ENCODE data around the gene IL19. TPM values are rescaled to one million over a fixed set of nuclear protein-coding genes. Genes with fewer than 3 reads are reported as not detected.

Gene IL19
- total and polyA plus RNA-seq, 4 donors, result not detected

DNA sequence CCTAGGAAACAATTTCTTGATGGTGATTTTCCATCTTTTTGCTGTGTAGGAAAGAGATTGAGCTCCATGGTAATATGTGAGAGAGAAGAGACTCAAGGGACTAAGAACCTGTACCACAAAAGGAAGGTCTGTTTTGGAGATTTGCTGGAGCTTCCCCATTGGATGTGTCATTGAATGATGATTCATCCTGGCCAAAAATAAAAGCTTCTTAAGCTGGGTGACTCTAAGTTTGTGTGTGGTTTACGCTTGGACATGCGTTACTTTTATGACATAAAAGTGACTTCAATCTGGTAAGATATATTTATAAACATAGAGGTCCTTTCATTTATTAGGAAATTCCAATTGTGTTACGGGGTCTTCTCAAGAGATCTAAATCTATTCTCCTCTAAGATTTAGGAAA lies 17.4 kb upstream of the IL19 start:
- H3K4me1 ChIP-seq (ENCODE audit: control insufficient read depth in 4 of 4, insufficient read depth in 4 of 4, low read length in 3 of 4), result no peaks in the 10 kb centered on the region
- H3K27me3 ChIP-seq (ENCODE audit: control insufficient read depth in 4 of 4, insufficient read depth in 4 of 4, low read length in 3 of 4), result no peaks in the 10 kb centered on the region
- TF ChIP-seq FOXA1 (IDR thresholded peaks at IDR 0.05) (no peak), TAF1 (conservative IDR thresholded peaks at IDR 0.05) (no peak), YY1 (IDR thresholded peaks at IDR 0.05) (no peak), HNF4A (conservative IDR thresholded peaks at IDR 0.05) (no peak), FOXA2 (IDR thresholded peaks at IDR 0.05) (no peak), EGR1 (IDR thresholded peaks at IDR 0.05; ENCODE audit: low read depth in 2 of 2) (no peak), JUND (IDR thresholded peaks at IDR 0.05) (no peak), HNF4G (IDR thresholded peaks at IDR 0.05) (no peak)
- TF ChIP-seq, protein P1, sequence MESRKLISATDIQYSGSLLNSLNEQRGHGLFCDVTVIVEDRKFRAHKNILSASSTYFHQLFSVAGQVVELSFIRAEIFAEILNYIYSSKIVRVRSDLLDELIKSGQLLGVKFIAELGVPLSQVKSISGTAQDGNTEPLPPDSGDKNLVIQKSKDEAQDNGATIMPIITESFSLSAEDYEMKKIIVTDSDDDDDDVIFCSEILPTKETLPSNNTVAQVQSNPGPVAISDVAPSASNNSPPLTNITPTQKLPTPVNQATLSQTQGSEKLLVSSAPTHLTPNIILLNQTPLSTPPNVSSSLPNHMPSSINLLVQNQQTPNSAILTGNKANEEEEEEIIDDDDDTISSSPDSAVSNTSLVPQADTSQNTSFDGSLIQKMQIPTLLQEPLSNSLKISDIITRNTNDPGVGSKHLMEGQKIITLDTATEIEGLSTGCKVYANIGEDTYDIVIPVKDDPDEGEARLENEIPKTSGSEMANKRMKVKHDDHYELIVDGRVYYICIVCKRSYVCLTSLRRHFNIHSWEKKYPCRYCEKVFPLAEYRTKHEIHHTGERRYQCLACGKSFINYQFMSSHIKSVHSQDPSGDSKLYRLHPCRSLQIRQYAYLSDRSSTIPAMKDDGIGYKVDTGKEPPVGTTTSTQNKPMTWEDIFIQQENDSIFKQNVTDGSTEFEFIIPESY (IDR thresholded peaks at IDR 0.05), result no peak
- TF ChIP-seq, protein P2, sequence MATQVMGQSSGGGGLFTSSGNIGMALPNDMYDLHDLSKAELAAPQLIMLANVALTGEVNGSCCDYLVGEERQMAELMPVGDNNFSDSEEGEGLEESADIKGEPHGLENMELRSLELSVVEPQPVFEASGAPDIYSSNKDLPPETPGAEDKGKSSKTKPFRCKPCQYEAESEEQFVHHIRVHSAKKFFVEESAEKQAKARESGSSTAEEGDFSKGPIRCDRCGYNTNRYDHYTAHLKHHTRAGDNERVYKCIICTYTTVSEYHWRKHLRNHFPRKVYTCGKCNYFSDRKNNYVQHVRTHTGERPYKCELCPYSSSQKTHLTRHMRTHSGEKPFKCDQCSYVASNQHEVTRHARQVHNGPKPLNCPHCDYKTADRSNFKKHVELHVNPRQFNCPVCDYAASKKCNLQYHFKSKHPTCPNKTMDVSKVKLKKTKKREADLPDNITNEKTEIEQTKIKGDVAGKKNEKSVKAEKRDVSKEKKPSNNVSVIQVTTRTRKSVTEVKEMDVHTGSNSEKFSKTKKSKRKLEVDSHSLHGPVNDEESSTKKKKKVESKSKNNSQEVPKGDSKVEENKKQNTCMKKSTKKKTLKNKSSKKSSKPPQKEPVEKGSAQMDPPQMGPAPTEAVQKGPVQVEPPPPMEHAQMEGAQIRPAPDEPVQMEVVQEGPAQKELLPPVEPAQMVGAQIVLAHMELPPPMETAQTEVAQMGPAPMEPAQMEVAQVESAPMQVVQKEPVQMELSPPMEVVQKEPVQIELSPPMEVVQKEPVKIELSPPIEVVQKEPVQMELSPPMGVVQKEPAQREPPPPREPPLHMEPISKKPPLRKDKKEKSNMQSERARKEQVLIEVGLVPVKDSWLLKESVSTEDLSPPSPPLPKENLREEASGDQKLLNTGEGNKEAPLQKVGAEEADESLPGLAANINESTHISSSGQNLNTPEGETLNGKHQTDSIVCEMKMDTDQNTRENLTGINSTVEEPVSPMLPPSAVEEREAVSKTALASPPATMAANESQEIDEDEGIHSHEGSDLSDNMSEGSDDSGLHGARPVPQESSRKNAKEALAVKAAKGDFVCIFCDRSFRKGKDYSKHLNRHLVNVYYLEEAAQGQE (IDR thresholded peaks at IDR 0.05), result no peak
- no peak overlapping the region for H3K4me3 ChIP-seq (ENCODE audit: low read depth in 1 of 3, low read length in 3 of 3)
- DNase-seq (ENCODE audit: low spot score), result no peak
- no peaks in the 10 kb centered on the region for H3K36me3 ChIP-seq (ENCODE audit: control insufficient read depth in 4 of 4, insufficient read depth in 3 of 4, low read depth in 1 of 4, low read length in 3 of 4)
- no peak overlapping the region for H3K9ac ChIP-seq (ENCODE audit: low read depth in 1 of 2, low read length in 2 of 2)
- H3K9me3 ChIP-seq (ENCODE audit: control insufficient read depth in 4 of 4, low read length in 3 of 4), result no peaks in the 10 kb centered on the region
- 96% methylated on average over 3 of the region's 3 CpGs for WGBS
- no peak overlapping the region for H3K27ac ChIP-seq (ENCODE audit: low read depth in 1 of 2, low read length in 2 of 2)

DNA sequence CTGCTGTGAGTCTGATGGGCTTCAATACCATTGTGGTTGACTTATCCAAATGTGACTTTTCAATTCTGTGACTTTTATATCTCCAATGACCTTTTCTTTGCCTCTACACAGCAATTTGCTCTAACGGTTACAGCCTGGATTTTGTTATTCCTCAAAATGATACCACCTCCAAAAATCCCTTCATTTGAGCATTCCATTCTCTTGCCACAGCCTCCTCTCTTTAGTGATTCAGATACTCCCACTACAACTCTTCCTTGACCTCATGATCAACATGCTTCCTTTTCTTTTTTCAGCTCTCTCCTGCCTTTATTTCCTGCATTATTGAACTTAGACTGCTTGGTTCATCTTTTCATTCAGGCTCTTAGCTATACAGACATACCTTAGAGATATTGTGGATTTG lies 16.6 kb upstream of the IL19 start:
- TF ChIP-seq YY1 (IDR thresholded peaks at IDR 0.05) (no peak), SP1 (IDR thresholded peaks at IDR 0.05) (no peak), RAD21 (IDR thresholded peaks at IDR 0.05) (no peak)
- TF ChIP-seq, protein P1 (IDR thresholded peaks at IDR 0.05), result no peak
- DNase-seq (ENCODE audit: low spot score), result no peak
- H3K9me3 ChIP-seq (ENCODE audit: control insufficient read depth in 4 of 4, low read length in 3 of 4), result no peaks in the 10 kb centered on the region
- no peaks in the 10 kb centered on the region for H3K36me3 ChIP-seq (ENCODE audit: control insufficient read depth in 4 of 4, insufficient read depth in 3 of 4, low read depth in 1 of 4, low read length in 3 of 4)
- no peaks in the 10 kb centered on the region for H3K4me1 ChIP-seq (ENCODE audit: control insufficient read depth in 4 of 4, insufficient read depth in 4 of 4, low read length in 3 of 4)
- 83% methylated on average over 1 of the region's 1 CpG for WGBS
- no peak overlapping the region for H3K4me3 ChIP-seq (ENCODE audit: low read depth in 1 of 3, low read length in 3 of 3)
- no peaks in the 10 kb centered on the region for H3K27me3 ChIP-seq (ENCODE audit: control insufficient read depth in 4 of 4, insufficient read depth in 4 of 4, low read length in 3 of 4)
- H3K27ac ChIP-seq (ENCODE audit: low read depth in 1 of 2, low read length in 2 of 2), result no peak overlapping the region
- H3K9ac ChIP-seq (ENCODE audit: low read depth in 1 of 2, low read length in 2 of 2), result no peak overlapping the region

Data from liver (tissue), 9 donors.